ENCODE results near the gene NDEL1.

The NDEL1 gene

GRCh38 chr17:8506145-8506544, 70.5 kb downstream of the NDEL1 start:
- DNase-seq, result no peak

GRCh38 chr17:8514801-8515200, 79.1 kb downstream of the NDEL1 start:
- DNase-seq, result no peak

Data from NCI-H1694 (cell line).